Karpas-422 (cell line): Measurements from ENCODE around the gene ZNF217. TPM values are rescaled to one million over a fixed set of nuclear protein-coding genes. Genes with fewer than 3 reads are reported as not detected.
"Not testable (repeated sequence)": the region's sequence is repeated elsewhere in the genome, so short reads cannot be mapped to it uniquely, and the experiment has no call there.

Experiments
- DNase-seq: peaks from one replicate; pipeline ENCODE4 v3.0.0-alpha.2; 2015
- H2AFZ ChIP-seq: fragments of 200-600 bp; sonication (generic); 2 replicates; pipeline ENCODE4 v1.6.1; 2014; ENCODE audit warnings: antibody characterized with exemption, low read length, mixed read lengths
- H3K27ac ChIP-seq: fragments of 200-600 bp; sonication (generic); 2 replicates; pipeline ENCODE4 v1.5.1; 2014; ENCODE audit warnings: mild to moderate bottlenecking, low read length, moderate library complexity
- H3K27me3 ChIP-seq: fragments of 200-600 bp; sonication (generic); 2 replicates; pipeline ENCODE4 v1.6.1; 2014; ENCODE audit warnings: low read length, mixed read lengths
- H3K36me3 ChIP-seq: fragments of 200-600 bp; sonication (generic); 2 replicates; pipeline ENCODE4 v1.6.1; 2014; ENCODE audit warnings: low read length, mixed read lengths; ENCODE audit not compliant: insufficient read depth
- H3K4me1 ChIP-seq: fragments of 200-600 bp; sonication (generic); 2 replicates; pipeline ENCODE4 v1.6.1; 2014; ENCODE audit warnings: mild to moderate bottlenecking, low read length, mixed read lengths
- H3K4me2 ChIP-seq: fragments of 200-600 bp; sonication (generic); 2 replicates; pipeline ENCODE4 v1.6.1; 2014; ENCODE audit warnings: low read length, low read depth, mild to moderate bottlenecking; ENCODE audit not compliant: poor library complexity, severe bottlenecking
- H3K4me3 ChIP-seq: fragments of 200-600 bp; sonication (generic); 2 replicates; pipeline ENCODE4 v1.5.1; 2014; ENCODE audit warnings: mild to moderate bottlenecking, antibody characterized with exemption, low read length, mixed read lengths
- H3K79me2 ChIP-seq: fragments of 200-600 bp; sonication (generic); 2 replicates; pipeline ENCODE4 v1.6.1; 2014; ENCODE audit warnings: mild to moderate bottlenecking, low read length, mixed read lengths
- H3K9ac ChIP-seq: fragments of 200-600 bp; sonication (generic); 2 replicates; pipeline ENCODE4 v1.6.0; 2014; ENCODE audit warnings: low read length
- H3K9me2 ChIP-seq: fragments of 200-600 bp; sonication (generic), shearing (Covaris generic); replicated peaks from 2 replicates; pipeline ENCODE4 v1.6.0; 2014; ENCODE audit warnings: mild to moderate bottlenecking, low read length, moderate library complexity; ENCODE audit not compliant: insufficient read depth
- H3K9me3 ChIP-seq: fragments of 300-700, 200-600 bp; sonication (generic); 2 replicates; pipeline ENCODE4 v1.6.1; 2014; ENCODE audit warnings: low read length, mixed read lengths
- H4K20me1 ChIP-seq: fragments of 200-600 bp; sonication (generic); 2 replicates; pipeline ENCODE4 v1.6.1; 2014; ENCODE audit warnings: mild to moderate bottlenecking, antibody characterized with exemption, low read length, low read depth; ENCODE audit not compliant: insufficient read depth
- total RNA-seq: library from RNA; depleted of rRNA; stranded (reverse); fragments of >200 nt; shearing (Covaris generic); gene quantifications from 2 replicates; pipeline ENCODE4 v1.2.3, GENCODE V29; 2014; ENCODE audit warnings: low replicate concordance

ZNF217 gene
- total RNA-seq, 1 experiment from 2014 or later = 2.2 TPM

- not testable (repeated sequence) for H4K20me1 ChIP-seq, H3K9me3 ChIP-seq, H3K4me1 ChIP-seq
Measured at GRCh38 chr20:53605401-53605800, 11.8 kb upstream of the ZNF217 start.

GRCh38 chr20:53604846-53605245 lies 11.2 kb upstream of the ZNF217 start:
- H3K9ac ChIP-seq, H3K27me3 ChIP-seq, DNase-seq, H3K9me3 ChIP-seq, H3K4me3 ChIP-seq, H3K79me2 ChIP-seq, H3K9me2 ChIP-seq, H3K36me3 ChIP-seq, H3K27ac ChIP-seq, H3K4me1 ChIP-seq, H4K20me1 ChIP-seq, H2AFZ ChIP-seq, H3K4me2 ChIP-seq: not testable (repeated sequence)

More at GRCh38 chr20:53605401-53605800, 11.8 kb upstream of the ZNF217 start:
- DNase-seq, H2AFZ ChIP-seq, H3K9ac ChIP-seq, H3K36me3 ChIP-seq, H3K79me2 ChIP-seq, H3K27ac ChIP-seq, H3K4me3 ChIP-seq, H3K9me2 ChIP-seq, H3K27me3 ChIP-seq, H3K4me2 ChIP-seq: not testable (repeated sequence)

DNA sequence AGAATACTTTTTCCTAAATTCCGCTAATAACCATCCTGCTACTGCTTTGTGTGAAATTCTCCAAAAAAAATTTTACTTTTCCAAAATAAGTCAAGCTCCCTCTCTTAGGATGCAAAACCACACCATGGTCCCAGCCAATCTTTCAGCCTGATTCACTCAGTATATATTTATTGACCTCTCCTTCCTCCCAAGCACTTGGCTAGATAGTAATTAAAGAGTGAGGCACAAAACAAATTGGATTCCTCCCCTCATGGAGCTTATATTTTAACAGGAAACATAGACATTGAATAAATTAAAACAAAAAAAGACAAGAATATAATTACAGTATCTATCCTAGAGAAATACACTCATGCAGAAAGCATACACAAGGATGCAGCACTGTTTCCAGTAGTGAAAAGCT lies 9.0 kb upstream of the ZNF217 start:
- Histone ChIP-seq H3K79me2 (no peaks in the 10 kb centered on the region), H3K27me3 (no peaks in the 10 kb centered on the region), H3K9me2 (no peaks in the 10 kb centered on the region), H3K27ac (no peak overlapping the region), H2AFZ (no peak overlapping the region), H3K4me2 (no peak overlapping the region), H3K9me3 (no peaks in the 10 kb centered on the region; the same call in 1 of the 2 replicates), H3K4me1 (no peaks in the 10 kb centered on the region), H3K4me3 (no peak overlapping the region), H3K9ac (no peak overlapping the region), H4K20me1 (no peaks in the 10 kb centered on the region), H3K36me3 (no peaks in the 10 kb centered on the region)
- DNase-seq = no peak

DNA sequence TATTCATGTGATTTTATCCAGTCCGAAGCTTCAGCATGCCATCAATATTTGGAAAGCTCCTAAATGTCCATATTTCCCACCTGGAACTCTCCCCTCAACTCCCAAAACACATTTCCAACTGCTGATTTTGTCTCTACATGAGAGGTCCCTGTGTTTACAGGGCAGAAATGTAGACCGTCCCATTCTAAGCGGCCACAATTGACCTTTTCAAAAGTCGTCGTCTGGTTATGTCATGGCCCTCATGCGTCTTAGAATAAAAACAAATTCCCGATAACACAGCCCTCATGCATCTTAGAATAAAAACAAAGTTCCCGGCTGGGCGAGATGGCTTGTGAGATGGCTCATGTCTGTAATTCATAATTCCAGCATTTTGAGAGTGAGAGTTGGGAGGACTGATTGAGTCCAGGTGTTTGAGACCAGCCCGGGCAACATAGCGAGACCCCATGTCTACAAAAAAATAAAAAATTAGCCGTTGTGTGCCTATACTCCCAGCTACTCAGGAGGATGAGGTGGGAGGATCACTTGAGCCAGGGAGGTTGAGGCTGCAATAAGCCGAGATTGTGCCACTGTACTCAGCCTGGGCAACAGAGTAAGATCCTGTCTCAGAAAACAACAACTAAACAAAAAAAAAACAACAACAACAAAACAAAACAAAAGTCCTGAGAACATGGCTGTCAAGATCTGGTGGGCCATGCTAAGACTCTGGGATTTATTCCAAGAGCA lies 6.4 kb upstream of the ZNF217 start:
- no peak overlapping the region for H3K4me3 ChIP-seq
- H3K9me2 ChIP-seq = no peaks in the 10 kb centered on the region
- no peak overlapping the region for H3K27ac ChIP-seq
- H3K9me3 ChIP-seq = no peaks in the 10 kb centered on the region
- H3K79me2 ChIP-seq = no peaks in the 10 kb centered on the region
- no peak overlapping the region for H3K4me2 ChIP-seq
- no peaks in the 10 kb centered on the region for H3K27me3 ChIP-seq
- DNase-seq = no peak
- 0 out of 2 replicates have a peak, but pooled peaks cover under 1% of the 10 kb centered on the region for H3K4me1 ChIP-seq
- H3K36me3 ChIP-seq = no peaks in the 10 kb centered on the region
- H4K20me1 ChIP-seq = no peaks in the 10 kb centered on the region
- H2AFZ ChIP-seq = no peak overlapping the region
- no peak overlapping the region for H3K9ac ChIP-seq

- DNase-seq = no peak
- Histone ChIP-seq H3K4me2 (no peak overlapping the region), H2AFZ (no peak overlapping the region), H3K27ac (no peak overlapping the region), H4K20me1 (no peaks in the 10 kb centered on the region), H3K9ac (no peak overlapping the region), H3K36me3 (no peaks in the 10 kb centered on the region), H3K27me3 (no peaks in the 10 kb centered on the region), H3K4me3 (no peak overlapping the region), H3K4me1 (0 out of 2 replicates have a peak, but pooled peaks cover 4% of the 10 kb centered on the region), H3K9me3 (no peaks in the 10 kb centered on the region), H3K79me2 (no peaks in the 10 kb centered on the region), H3K9me2 (no peaks in the 10 kb centered on the region)
Measured at GRCh38 chr20:53599378-53599777, 5.7 kb upstream of the ZNF217 start.

DNA sequence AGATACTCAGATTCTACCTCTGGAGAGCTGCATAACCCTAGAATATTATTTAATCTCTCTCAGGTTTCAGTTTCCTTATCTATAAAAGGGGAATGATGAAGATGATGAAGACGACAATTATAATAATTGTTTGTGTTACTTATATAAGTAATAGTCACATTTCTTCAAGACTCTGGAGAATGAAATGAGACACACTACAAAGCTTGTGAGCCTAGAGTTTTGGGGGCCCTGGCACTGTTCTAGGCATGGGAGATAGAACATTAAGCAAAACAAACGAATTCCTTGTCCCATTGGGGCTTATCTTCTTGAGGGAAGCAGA lies 5.4 kb upstream of the ZNF217 start:
- DNase-seq = no peak
- no peak overlapping the region for H3K4me2 ChIP-seq
- H3K4me1 ChIP-seq = 0 out of 2 replicates have a peak, but pooled peaks cover 4% of the 10 kb centered on the region
- no peak overlapping the region for H3K4me3 ChIP-seq
- H3K27ac ChIP-seq = no peak overlapping the region
- no peak overlapping the region for H2AFZ ChIP-seq
- H3K9ac ChIP-seq = no peak overlapping the region
- H3K79me2 ChIP-seq = no peaks in the 10 kb centered on the region
- H3K9me3 ChIP-seq = no peaks in the 10 kb centered on the region
- no peaks in the 10 kb centered on the region for H3K36me3 ChIP-seq
- no peaks in the 10 kb centered on the region for H3K27me3 ChIP-seq
- no peaks in the 10 kb centered on the region for H4K20me1 ChIP-seq
- no peaks in the 10 kb centered on the region for H3K9me2 ChIP-seq

DNA sequence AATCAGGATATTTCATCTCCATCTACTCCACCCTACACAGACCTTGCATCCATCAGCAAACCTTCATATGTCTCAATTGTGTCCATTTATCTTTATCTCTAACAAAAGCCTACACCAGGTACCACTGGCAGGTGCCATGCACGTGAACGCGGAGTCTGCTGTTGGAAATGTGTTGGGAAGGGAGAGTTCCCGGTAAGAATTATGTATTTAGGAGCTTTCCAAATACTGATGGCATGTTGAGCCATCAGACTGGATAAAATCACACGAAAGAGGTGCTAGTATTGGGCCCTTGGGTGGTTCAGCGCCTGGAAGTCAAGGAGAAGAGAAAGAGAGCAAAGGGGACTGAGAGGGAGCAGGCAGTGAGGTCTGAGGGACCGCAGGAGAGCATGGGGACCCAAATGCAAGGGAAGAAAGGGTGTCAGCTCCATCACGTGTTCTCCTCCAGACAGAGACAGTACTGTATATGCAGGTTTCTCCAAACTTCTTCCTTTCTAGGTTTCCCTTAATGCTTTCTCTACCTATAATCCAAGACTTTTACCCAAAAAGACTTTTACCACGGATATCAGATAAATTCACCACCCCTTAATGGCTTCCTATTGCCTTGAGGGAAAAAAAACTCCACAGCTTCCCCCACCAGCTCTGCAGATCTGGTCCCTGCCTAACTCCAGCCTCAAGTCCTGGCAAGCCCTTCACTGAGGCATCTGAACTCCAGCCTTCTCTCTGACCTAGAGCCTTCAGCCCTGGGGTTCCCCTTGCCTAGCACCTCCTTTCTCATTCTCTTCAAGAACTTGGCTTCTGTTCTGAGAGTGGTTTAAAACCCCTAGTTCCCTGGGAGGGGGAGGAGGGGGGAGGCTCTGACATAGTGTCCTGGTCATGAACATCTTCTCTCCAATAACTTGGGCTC lies 4.8 kb upstream of the ZNF217 start:
- Histone ChIP-seq H3K9me2 (no peaks in the 10 kb centered on the region), H3K79me2 (no peaks in the 10 kb centered on the region), H3K36me3 (no peaks in the 10 kb centered on the region), H3K9me3 (no peaks in the 10 kb centered on the region), H3K9ac (no peak overlapping the region), H3K27ac (no peak overlapping the region), H3K4me2 (no peak overlapping the region), H3K4me3 (no peak overlapping the region), H2AFZ (no peak overlapping the region), H3K4me1 (0 out of 2 replicates have a peak, but pooled peaks cover 4% of the 10 kb centered on the region), H3K27me3 (no peaks in the 10 kb centered on the region), H4K20me1 (no peaks in the 10 kb centered on the region)
- no peak for DNase-seq

- Histone ChIP-seq H2AFZ (no peak overlapping the region), H3K36me3 (no peaks in the 10 kb centered on the region), H3K79me2 (no peaks in the 10 kb centered on the region), H3K27me3 (no peaks in the 10 kb centered on the region), H3K27ac (no peak overlapping the region), H3K4me3 (no peak overlapping the region), H3K4me1 (peaks cover 8% of the 10 kb centered on the region; the same call in 1 of the 2 replicates), H4K20me1 (no peaks in the 10 kb centered on the region), H3K4me2 (no peak overlapping the region), H3K9me3 (no peaks in the 10 kb centered on the region), H3K9ac (no peak overlapping the region), H3K9me2 (no peaks in the 10 kb centered on the region)
- DNase-seq = no peak
Measured at GRCh38 chr20:53597521-53598120, 4.0 kb upstream of the ZNF217 start.
